ENCODE results near the gene MAST1. TPM values are rescaled to one million over a fixed set of nuclear protein-coding genes. Genes with fewer than 3 reads are reported as not detected.

The MAST1 gene
- total and polyA plus RNA-seq, 2 donors (not counting 1 experiment from before 2014, with no cell fraction given): 0.39 to 1.1 TPM

GRCh38 chr19:12801466-12802266, 36.6 kb upstream of the MAST1 start, which contains the start of the genes PRDX2 and THSD8:
PRDX2 (minus strand) TSS chr19:12801800; CDS start chr19:12801261, 539 bp downstream.
THSD8 (plus strand) TSS chr19:12802069; CDS start chr19:12802072, 3 bp downstream.
- Histone ChIP-seq H3K4me2 (replicated peaks; ENCODE audit: low read depth, low read length, poor library complexity, severe bottlenecking) (peak within 1 kb of the TSS; percentile 100), H4K20me1 (ENCODE audit: control insufficient read depth, insufficient read depth, low read length, poor library complexity, severe bottlenecking) (no peaks in the 10 kb centered on the region), H3K36me3 (replicated peaks in 1 of 2; ENCODE audit: control extremely low read depth in 1 of 2, control insufficient read depth in 1 of 2, extremely low read depth in 1 of 2, insufficient read depth in 2 of 2, low read length in 1 of 2) (peaks cover 0 to 3% of the 10 kb centered on the region in 2 experiments), H3K27ac (ENCODE audit: low read length in 2 of 2) (peak within 1 kb of the TSS in 1 of 2 donors; percentile 60), H3K4me3 (ENCODE audit: control extremely low read depth in 1 of 5, extremely low read depth in 1 of 5, insufficient read depth in 1 of 5, low read depth in 2 of 5, low read length in 4 of 5) (peak within 1 kb of the TSS; percentile 32 to 87 (median 83)), H3K27me3 (replicated peaks in 1 of 4; ENCODE audit: control extremely low read depth in 1 of 4, control insufficient read depth in 3 of 4, insufficient read depth in 4 of 4, low read length in 3 of 4) (no peaks in the 10 kb centered on the region), H3K4me1 (ENCODE audit: control insufficient read depth in 2 of 2, insufficient read depth in 2 of 2, low read length in 2 of 2) (peaks cover 19 to 30% of the 10 kb centered on the region in 2 donors), H3K9ac (ENCODE audit: low read length) (peak within 1 kb of the TSS; percentile 87), H3K9me3 (ENCODE audit: control extremely low read depth in 1 of 3, control insufficient read depth in 2 of 3, insufficient read depth in 1 of 3, low read length in 2 of 3) (peaks cover 0 to 4% (median 0%) of the 10 kb centered on the region in 3 donors), H2AFZ (ENCODE audit: insufficient read depth, low read depth, low read length, poor library complexity, severe bottlenecking) (peak within 1 kb of the TSS; percentile 87), H3K79me2 (ENCODE audit: control insufficient read depth, insufficient read depth, low read length) (peaks cover 11% of the 10 kb centered on the region)
- peak; percentile 81 for DNase-seq
- peak within 1 kb of the TSS; percentile 65 for H3K27ac Mint-ChIP-seq
- H3K4me1 Mint-ChIP-seq: peaks cover 27% of the 10 kb centered on the region
- intact Hi-C loops (cut with micrococcal nuclease): no loop called here
- TF ChIP-seq CTCF (IDR thresholded peaks at IDR 0.05) (no peak), EZH2 (IDR thresholded peaks at IDR 0.05; ENCODE audit: borderline replicate concordance, insufficient read depth, low read depth, low read length, poor library complexity, severe bottlenecking) (no peak)
- H3K9me3 Mint-ChIP-seq (ENCODE audit: insufficient read depth): no peaks in the 10 kb centered on the region
- POLR2A ChIA-PET: interaction anchor here (1.5 to 1.9 kb wide), 2 partner anchors 10 kb away, joined by 5 to 10 read pairs; partner anchors contain the start of gene JUNB
- H3K27me3 Mint-ChIP-seq: peaks cover 3% of the 10 kb centered on the region
- WGBS (ENCODE audit: insufficient coverage): 1% methylated on average over 78 of the region's 78 CpGs
- CTCF ChIA-PET: interaction anchor here (0.8 to 17.9 kb wide), 4 partner anchors 7 to 46 kb away, joined by 3 to 1147 read pairs (median 6); partner anchors contain the start of genes HOOK2 and JUNB
- H3K4me3 Mint-ChIP-seq: peak within 1 kb of the TSS; percentile 88
- peak; percentile 69 for ATAC-seq (ENCODE audit: low read depth)
